Measurements from ENCODE around the gene GRHL3. TPM values are rescaled to one million over a fixed set of nuclear protein-coding genes. Genes with fewer than 3 reads are reported as not detected.

Gene GRHL3
- total and polyA plus RNA-seq, 4 donors, result 0.07 to 0.09 (median 0.09) TPM

DNA sequence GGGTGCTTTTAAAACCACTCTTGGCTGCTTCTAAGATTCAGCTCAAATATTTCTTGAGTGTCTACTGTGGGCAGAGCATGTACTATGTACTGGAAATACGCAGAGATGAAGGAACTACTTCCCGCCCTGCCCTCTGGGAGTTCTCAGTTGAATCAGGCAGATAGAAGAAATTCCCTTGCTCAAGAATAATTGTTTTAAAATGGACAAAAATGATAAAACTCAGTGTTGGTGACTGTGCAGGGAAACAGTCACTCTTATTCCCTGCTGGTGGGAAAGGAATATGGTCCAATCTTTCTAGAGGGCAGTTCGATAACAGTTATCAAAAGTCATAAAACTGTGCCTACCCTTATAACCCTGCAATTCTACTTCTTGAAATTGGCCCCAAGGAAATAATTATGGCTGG is 16.9 kb upstream of the GRHL3 start (continued):
- no peak for TF ChIP-seq HNF4G (IDR thresholded peaks at IDR 0.05)
- TF ChIP-seq, protein P1, sequence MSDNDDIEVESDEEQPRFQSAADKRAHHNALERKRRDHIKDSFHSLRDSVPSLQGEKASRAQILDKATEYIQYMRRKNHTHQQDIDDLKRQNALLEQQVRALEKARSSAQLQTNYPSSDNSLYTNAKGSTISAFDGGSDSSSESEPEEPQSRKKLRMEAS (IDR thresholded peaks at IDR 0.05), result no peak
- no peak for TF ChIP-seq GABPA (IDR thresholded peaks at IDR 0.05 in 1 of 2, conservative IDR thresholded peaks at IDR 0.05 in 1 of 2)

DNA sequence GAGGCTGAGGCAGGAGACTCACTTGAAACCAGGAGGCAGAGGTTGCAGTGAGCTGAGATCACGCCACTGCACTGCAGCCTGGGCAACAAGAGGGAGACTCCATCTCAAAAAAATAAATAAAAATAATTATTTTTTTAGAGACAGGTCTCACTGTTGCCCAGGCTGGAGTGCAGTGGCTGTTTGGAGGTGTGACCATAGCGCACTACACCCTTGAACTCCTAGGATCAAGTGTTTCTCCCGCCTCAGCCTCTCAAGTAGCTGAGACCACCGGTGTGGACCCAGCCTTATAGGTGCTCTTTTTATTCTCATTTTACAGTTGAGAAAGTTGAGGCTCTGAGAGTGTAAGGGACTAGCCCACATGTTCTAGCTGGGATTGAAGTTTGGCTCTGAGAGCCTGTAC is 15.6 kb upstream of the GRHL3 start:
- TF ChIP-seq EGR1 (IDR thresholded peaks at IDR 0.05; ENCODE audit: low read depth in 2 of 2) (no peak), HNF4A (conservative IDR thresholded peaks at IDR 0.05) (no peak), FOXA1 (IDR thresholded peaks at IDR 0.05) (no peak), HNF4G (IDR thresholded peaks at IDR 0.05) (no peak), YY1 (IDR thresholded peaks at IDR 0.05) (no peak), GABPA (IDR thresholded peaks at IDR 0.05 in 1 of 2, conservative IDR thresholded peaks at IDR 0.05 in 1 of 2) (no peak), SP1 (IDR thresholded peaks at IDR 0.05) (no peak), TAF1 (conservative IDR thresholded peaks at IDR 0.05) (no peak), JUND (IDR thresholded peaks at IDR 0.05) (no peak)
- no peaks in the 10 kb centered on the region for H3K27me3 ChIP-seq (ENCODE audit: control insufficient read depth in 4 of 4, insufficient read depth in 4 of 4, low read length in 3 of 4)
- no peak for DNase-seq (ENCODE audit: low spot score)
- no peak overlapping the region for H3K27ac ChIP-seq (ENCODE audit: low read depth in 1 of 2, low read length in 2 of 2)
- no peak overlapping the region for H3K9ac ChIP-seq (ENCODE audit: low read depth in 1 of 2, low read length in 2 of 2)
- no peaks in the 10 kb centered on the region for H3K9me3 ChIP-seq (ENCODE audit: control insufficient read depth in 4 of 4, low read length in 3 of 4)
- H3K36me3 ChIP-seq (ENCODE audit: control insufficient read depth in 4 of 4, insufficient read depth in 3 of 4, low read depth in 1 of 4, low read length in 3 of 4), result peaks cover 0 to 4% (median 0%) of the 10 kb centered on the region in 4 donors
- no peak overlapping the region for H3K4me3 ChIP-seq (ENCODE audit: low read depth in 1 of 3, low read length in 3 of 3)
- WGBS, result 92% methylated on average over 4 of the region's 4 CpGs
- no peaks in the 10 kb centered on the region for H3K4me1 ChIP-seq (ENCODE audit: control insufficient read depth in 4 of 4, insufficient read depth in 4 of 4, low read length in 3 of 4)

DNA sequence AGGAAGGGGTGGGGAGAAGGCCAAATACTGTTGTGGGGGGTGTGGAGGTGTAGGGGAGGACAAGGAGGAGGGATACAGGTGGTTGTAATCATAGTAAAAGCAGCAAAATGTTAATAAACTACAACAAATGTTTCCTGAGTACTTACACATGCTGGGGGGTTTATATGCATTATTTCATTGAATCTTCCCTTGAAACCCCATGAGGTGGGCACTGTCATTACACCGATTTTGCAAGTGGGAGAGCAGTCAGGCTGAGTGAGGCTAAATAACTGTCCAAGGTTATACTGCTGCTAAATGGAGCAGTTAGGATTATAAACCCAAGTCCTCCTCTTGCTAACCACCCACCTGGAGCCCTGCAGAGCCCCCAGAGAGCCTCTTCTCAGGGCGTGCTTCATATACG is 14.4 kb upstream of the GRHL3 start:
- Histone ChIP-seq H3K27ac (ENCODE audit: low read depth in 1 of 2, low read length in 2 of 2) (no peak overlapping the region), H3K4me1 (ENCODE audit: control insufficient read depth in 4 of 4, insufficient read depth in 4 of 4, low read length in 3 of 4) (no peaks in the 10 kb centered on the region), H3K27me3 (ENCODE audit: control insufficient read depth in 4 of 4, insufficient read depth in 4 of 4, low read length in 3 of 4) (no peaks in the 10 kb centered on the region), H3K4me3 (ENCODE audit: low read depth in 1 of 3, low read length in 3 of 3) (no peak overlapping the region), H3K9me3 (ENCODE audit: control insufficient read depth in 4 of 4, low read length in 3 of 4) (no peaks in the 10 kb centered on the region), H3K9ac (ENCODE audit: low read depth in 1 of 2, low read length in 2 of 2) (no peak overlapping the region), H3K36me3 (ENCODE audit: control insufficient read depth in 4 of 4, insufficient read depth in 3 of 4, low read depth in 1 of 4, low read length in 3 of 4) (peaks cover 0 to 4% (median 0%) of the 10 kb centered on the region in 4 donors)
- TF ChIP-seq SP1 (IDR thresholded peaks at IDR 0.05), result no peak
- no peak for TF ChIP-seq TAF1 (conservative IDR thresholded peaks at IDR 0.05)
- TF ChIP-seq, protein P2, sequence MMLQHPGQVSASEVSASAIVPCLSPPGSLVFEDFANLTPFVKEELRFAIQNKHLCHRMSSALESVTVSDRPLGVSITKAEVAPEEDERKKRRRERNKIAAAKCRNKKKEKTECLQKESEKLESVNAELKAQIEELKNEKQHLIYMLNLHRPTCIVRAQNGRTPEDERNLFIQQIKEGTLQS (IDR thresholded peaks at IDR 0.05), result no peak
- TF ChIP-seq HNF4G (IDR thresholded peaks at IDR 0.05), result no peak
- TF ChIP-seq, protein P3, sequence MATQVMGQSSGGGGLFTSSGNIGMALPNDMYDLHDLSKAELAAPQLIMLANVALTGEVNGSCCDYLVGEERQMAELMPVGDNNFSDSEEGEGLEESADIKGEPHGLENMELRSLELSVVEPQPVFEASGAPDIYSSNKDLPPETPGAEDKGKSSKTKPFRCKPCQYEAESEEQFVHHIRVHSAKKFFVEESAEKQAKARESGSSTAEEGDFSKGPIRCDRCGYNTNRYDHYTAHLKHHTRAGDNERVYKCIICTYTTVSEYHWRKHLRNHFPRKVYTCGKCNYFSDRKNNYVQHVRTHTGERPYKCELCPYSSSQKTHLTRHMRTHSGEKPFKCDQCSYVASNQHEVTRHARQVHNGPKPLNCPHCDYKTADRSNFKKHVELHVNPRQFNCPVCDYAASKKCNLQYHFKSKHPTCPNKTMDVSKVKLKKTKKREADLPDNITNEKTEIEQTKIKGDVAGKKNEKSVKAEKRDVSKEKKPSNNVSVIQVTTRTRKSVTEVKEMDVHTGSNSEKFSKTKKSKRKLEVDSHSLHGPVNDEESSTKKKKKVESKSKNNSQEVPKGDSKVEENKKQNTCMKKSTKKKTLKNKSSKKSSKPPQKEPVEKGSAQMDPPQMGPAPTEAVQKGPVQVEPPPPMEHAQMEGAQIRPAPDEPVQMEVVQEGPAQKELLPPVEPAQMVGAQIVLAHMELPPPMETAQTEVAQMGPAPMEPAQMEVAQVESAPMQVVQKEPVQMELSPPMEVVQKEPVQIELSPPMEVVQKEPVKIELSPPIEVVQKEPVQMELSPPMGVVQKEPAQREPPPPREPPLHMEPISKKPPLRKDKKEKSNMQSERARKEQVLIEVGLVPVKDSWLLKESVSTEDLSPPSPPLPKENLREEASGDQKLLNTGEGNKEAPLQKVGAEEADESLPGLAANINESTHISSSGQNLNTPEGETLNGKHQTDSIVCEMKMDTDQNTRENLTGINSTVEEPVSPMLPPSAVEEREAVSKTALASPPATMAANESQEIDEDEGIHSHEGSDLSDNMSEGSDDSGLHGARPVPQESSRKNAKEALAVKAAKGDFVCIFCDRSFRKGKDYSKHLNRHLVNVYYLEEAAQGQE (IDR thresholded peaks at IDR 0.05), result no peak
- TF ChIP-seq, protein P1 (IDR thresholded peaks at IDR 0.05), result no peak
- no peak for TF ChIP-seq RXRA (IDR thresholded peaks at IDR 0.05)
- no peak for TF ChIP-seq YY1 (IDR thresholded peaks at IDR 0.05)
- no peak for TF ChIP-seq GABPA (IDR thresholded peaks at IDR 0.05 in 1 of 2, conservative IDR thresholded peaks at IDR 0.05 in 1 of 2)
- TF ChIP-seq, protein P4, sequence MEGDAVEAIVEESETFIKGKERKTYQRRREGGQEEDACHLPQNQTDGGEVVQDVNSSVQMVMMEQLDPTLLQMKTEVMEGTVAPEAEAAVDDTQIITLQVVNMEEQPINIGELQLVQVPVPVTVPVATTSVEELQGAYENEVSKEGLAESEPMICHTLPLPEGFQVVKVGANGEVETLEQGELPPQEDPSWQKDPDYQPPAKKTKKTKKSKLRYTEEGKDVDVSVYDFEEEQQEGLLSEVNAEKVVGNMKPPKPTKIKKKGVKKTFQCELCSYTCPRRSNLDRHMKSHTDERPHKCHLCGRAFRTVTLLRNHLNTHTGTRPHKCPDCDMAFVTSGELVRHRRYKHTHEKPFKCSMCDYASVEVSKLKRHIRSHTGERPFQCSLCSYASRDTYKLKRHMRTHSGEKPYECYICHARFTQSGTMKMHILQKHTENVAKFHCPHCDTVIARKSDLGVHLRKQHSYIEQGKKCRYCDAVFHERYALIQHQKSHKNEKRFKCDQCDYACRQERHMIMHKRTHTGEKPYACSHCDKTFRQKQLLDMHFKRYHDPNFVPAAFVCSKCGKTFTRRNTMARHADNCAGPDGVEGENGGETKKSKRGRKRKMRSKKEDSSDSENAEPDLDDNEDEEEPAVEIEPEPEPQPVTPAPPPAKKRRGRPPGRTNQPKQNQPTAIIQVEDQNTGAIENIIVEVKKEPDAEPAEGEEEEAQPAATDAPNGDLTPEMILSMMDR (IDR thresholded peaks at IDR 0.05; ENCODE audit: low read depth, low read length, missing input control), result no peak
- TF ChIP-seq EGR1 (IDR thresholded peaks at IDR 0.05; ENCODE audit: low read depth in 2 of 2), result no peak
- WGBS, result 90% methylated on average over 3 of the region's 3 CpGs
- DNase-seq (ENCODE audit: low spot score), result no peak
